Hepatocyte (in vitro differentiated cells): ENCODE measurements around the gene OLFML3.

Experiments
- CTCF ChIP-seq: fragments of 200-600 bp; sonication (generic); IDR thresholded peaks from 2 replicates; pipeline ENCODE4 v1.5.1; 2016; ENCODE audit warnings: antibody characterized with exemption, mild to moderate bottlenecking; ENCODE audit not compliant: poor library complexity
- EZH2phosphoT487 ChIP-seq: fragments of 200-600 bp; sonication (generic); IDR thresholded peaks from one replicate; pipeline ENCODE4 v1.6.1; 2018; ENCODE audit warnings: antibody characterized with exemption, mild to moderate bottlenecking, low read depth, moderate library complexity; ENCODE audit not compliant: unreplicated experiment, severe bottlenecking

GRCh38 chr1:113931451-113931851, 47.8 kb upstream of the OLFML3 start:
- TF ChIP-seq CTCF = no peak
- TF ChIP-seq EZH2phosphoT487 = no peak
